NCI-H2171 treated with DMSO at 0.1 percent for 48 hours (cell line): Measurements from ENCODE around the gene ABCA5.
A peak's percentile ranks its signal among the peaks of the same experiment; 100 is the strongest.

Source experiments
- DNase-seq: peaks from one replicate; lab custom pipeline; 2025; lab: John Stamatoyannopoulos, UW

ABCA5 gene

GRCh38 chr17:69327060-69327831 lies at the start of gene ABCA5:
TSS of gene ABCA5 (minus strand) at chr17:69327133. CDS start at chr17:69314415, 12,718 bp downstream.
- DNase-seq, result peak; percentile 98

- DNase-seq, result no peak
Measured at GRCh38 chr17:69375229-69375628, 48.3 kb upstream of the ABCA5 start.

GRCh38 chr17:69373069-69373468 lies 46.1 kb upstream of the ABCA5 start:
- DNase-seq, result no peak

GRCh38 chr17:69367298-69367697 lies 40.4 kb upstream of the ABCA5 start:
- no peak for DNase-seq

GRCh38 chr17:69363488-69364210 lies 36.7 kb upstream of the ABCA5 start:
- no peak for DNase-seq

GRCh38 chr17:69361156-69361555 lies 34.2 kb upstream of the ABCA5 start:
- DNase-seq, result no peak

GRCh38 chr17:69358688-69359596 lies 32.0 kb upstream of the ABCA5 start:
- DNase-seq, result peak; percentile 60

- DNase-seq, result peak; percentile 92
Measured at GRCh38 chr17:69357701-69358100, 30.8 kb upstream of the ABCA5 start.

GRCh38 chr17:69356625-69357024 lies 29.7 kb upstream of the ABCA5 start:
- no peak for DNase-seq

- DNase-seq, result no peak
Measured at GRCh38 chr17:69350911-69351310, 24.0 kb upstream of the ABCA5 start.

GRCh38 chr17:69348429-69348828 lies 21.5 kb upstream of the ABCA5 start:
- no peak for DNase-seq

GRCh38 chr17:69346766-69347165 lies 19.8 kb upstream of the ABCA5 start:
- no peak for DNase-seq

GRCh38 chr17:69344939-69345338 lies 18.0 kb upstream of the ABCA5 start:
- no peak for DNase-seq

GRCh38 chr17:69342896-69343644 lies 16.1 kb upstream of the ABCA5 start:
- DNase-seq, result no peak

GRCh38 chr17:69339937-69340336 lies 13.0 kb upstream of the ABCA5 start:
- no peak for DNase-seq

GRCh38 chr17:69336996-69337395 lies 10.1 kb upstream of the ABCA5 start:
- no peak for DNase-seq

GRCh38 chr17:69336580-69336979 lies 9.6 kb upstream of the ABCA5 start:
- DNase-seq, result no peak

GRCh38 chr17:69335058-69335457 lies 8.1 kb upstream of the ABCA5 start:
- DNase-seq, result peak; percentile 42

- no peak for DNase-seq
Measured at GRCh38 chr17:69333561-69333960, 6.6 kb upstream of the ABCA5 start.

GRCh38 chr17:69331756-69332155 lies 4.8 kb upstream of the ABCA5 start:
- peak; percentile 95 for DNase-seq

GRCh38 chr17:69326377-69327059 lies 415 bp downstream of the ABCA5 start:
- DNase-seq, result peak; percentile 59
